DMS53 treated with DMSO at 0.1 percent for 48 hours (cell line): ENCODE measurements around the gene MAP4.

Experiments used
- DNase-seq: peaks from one replicate; lab custom pipeline; 2025; ENCODE audit not compliant: unreplicated experiment; lab: John Stamatoyannopoulos, UW

MAP4 gene

DNA sequence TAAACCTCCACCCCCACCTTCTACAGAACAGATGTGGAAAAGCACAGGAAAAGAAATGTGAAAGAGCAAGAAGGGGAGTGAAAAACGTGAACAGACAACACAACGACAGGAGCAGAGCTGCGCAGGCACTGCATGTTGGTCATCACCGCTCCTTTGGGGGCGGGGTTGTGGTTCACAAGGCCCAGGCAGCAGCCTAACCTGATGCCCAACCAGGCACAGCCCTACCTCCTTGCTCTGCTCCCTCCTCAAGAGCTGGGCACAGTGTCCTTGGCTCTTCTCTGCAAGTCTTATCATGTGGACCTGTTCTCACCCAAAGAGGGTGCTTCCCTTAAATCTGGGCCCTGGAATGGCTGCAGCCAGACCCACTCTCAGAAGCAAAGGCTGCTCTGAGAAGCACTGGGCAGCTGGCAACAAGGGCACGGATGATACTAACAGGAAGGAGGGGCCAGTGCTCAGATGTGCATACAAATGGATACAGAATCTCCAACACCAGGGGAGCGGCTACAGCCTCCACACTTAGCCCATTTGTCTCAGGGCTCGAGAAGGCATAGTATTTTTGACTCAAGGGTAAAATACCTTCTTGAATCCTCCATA is 148.7 kb downstream of the MAP4 start:
- no peak for DNase-seq

DNA sequence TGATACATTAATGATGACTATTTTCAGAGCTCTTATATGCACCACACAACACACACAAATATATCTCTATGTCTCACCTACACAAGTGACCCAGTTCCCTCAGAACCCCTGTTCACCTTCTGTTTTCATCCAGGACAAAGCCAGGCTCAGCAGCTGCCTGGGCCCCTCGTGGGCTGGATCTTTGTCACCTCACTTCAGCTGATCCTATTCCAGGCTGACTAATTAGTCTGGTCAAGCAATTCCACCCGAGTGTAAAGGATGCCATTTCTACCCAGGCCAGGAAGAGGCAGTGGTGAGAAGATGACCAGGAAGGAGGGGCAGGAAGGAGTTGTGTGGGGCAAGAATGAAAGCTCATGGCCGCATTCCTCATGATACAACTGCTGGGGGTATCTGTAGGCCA is 151.0 kb downstream of the MAP4 start:
- no peak for DNase-seq

DNA sequence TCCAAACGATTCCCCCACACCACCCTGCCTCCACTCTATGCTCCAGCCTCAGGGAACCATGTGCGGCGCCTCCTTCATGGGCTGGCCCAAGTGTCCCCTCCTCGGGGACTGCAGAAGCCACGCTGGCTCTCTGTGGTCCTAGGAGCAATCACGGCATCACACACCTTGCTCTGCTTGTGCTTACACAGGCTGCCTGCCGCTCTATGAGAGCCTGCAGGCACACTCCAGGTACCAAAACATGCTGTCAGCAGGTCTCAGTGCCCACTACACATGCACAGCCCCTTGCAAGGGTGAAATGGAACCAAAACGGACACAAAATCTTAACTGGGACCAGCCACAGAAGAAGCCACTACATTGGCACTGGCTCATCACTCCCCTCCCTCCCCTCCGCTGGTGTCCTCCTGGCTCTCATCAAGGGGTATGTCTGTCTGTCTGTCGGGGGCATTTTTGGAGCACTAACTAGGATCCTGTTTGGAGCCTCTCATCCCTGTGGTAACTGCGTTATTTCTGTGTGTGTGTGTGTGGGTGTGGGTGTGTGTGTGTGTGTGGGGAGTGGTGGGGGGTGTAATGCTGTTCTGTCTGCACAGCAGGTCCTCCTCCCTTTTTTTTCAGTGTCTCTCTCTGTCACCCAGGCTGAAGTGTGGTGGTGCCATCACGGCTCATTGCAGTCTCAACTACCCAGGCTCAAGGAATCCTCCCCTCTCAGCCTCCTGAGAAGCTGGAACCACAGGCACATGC is 152.7 kb downstream of the MAP4 start:
- DNase-seq, result no peak

DNA sequence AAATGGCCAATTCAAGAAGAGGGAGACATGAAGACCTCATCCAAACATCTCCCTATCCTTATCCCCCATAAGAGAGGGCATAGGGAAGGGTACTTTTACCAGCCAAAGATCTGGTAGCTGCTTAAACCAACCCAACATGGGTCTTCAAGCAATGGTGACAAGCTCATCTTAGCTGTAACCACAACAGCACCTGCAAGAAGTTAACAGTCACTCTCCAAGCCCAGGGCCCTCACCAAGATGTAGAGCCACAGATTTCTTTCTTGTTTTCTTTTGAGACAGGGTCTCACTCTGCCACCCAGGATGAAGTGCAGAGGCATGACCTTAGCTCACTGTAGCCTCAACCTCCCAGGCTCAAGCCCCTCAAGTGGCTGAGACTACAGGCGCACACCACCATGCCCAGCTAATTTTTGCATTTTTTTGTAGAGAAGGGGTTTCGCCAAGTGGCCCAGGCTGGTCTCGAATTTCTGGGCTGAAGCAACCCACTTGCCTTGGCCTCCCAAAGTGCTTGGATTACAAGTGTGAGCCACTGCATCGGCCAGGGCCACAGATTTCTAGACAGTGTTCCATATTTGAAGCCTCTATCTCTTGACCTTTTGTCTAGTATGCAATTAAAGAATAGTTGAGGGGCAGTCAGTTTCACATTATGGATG is 156.1 kb downstream of the MAP4 start:
- DNase-seq, result no peak

DNA sequence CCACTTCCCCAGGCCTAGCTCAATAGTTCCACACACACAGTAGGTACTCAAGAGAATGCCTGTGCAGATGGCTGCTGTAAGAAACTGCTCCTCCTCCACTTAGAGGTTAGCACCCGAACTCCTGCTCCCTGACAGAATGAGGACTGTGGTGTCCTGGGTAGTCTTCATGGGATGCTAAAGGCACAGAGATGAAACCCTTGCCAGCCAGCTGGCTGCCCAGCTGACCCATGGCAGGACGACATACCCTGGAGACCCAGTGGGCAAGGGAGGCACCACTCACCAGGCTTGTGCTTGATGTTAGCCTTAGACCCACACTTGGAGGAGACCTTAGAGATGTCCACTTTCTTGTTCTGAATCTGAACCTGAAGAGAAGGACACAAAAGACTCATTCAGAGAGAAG is 159.1 kb downstream of the MAP4 start:
- DNase-seq, result no peak

DNA sequence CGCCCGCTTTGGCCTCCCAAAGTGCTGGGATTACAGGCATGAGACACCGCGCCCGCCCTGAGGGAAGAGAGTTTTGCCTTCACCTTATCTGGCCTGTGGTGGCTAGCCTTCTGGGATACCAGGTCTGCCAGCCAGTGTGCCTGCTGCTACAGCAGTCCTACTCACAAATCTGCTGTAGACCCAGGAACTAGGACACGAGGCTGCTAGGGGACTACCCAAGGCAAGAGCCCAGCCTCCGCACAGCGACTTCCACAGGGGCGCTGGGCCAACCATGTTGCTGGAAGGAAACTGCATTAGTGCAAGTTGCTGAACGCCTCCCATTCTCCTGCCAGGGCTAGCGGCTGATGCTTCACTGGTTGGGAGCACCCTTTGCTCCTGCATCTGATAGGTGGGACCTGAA is 159.5 kb downstream of the MAP4 start:
- DNase-seq, result no peak

DNA sequence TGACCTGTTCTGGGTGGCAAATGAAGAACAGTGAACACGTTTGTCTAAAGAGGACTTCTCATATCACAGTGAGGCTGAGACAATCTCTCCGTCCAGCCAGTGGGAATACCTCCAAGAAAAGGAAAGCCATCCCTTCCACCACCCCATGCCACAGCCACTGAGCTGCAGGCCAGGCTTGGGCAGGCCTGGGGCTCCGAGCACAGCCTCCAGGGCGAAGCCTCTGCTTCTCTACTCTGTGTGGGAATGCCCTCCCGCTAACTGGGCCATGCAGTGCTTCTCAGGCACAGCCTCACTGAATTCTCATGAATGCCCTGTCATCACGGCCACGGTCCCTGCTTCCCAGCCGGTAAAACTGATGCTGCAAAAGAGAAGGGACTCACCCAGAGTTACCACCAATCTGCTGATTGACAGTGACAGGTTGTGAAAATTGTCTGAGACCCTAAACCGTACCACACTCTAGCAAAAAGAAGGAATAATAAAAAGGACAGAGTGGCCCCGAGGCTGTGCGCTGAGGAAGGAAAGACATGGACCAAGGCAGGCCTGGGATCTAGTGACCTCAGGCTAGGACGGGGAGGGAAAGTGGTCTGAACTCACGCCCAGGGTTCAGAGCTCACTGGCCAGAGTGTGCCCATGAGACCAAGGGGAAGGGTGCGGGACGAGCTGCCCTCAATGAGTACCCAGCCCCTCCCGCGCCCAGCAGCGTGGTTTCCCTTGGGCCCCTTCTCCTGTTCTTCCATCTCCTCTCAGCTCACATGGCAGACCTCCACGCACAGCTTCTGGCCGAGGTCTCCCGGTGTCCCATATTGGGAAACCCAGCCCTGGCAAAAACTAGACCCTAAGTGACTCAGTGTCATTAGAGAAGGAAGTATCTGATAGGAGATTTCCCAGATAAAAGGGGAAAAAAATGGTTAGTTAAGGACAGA is 160.5 kb downstream of the MAP4 start:
- DNase-seq, result no peak

DNA sequence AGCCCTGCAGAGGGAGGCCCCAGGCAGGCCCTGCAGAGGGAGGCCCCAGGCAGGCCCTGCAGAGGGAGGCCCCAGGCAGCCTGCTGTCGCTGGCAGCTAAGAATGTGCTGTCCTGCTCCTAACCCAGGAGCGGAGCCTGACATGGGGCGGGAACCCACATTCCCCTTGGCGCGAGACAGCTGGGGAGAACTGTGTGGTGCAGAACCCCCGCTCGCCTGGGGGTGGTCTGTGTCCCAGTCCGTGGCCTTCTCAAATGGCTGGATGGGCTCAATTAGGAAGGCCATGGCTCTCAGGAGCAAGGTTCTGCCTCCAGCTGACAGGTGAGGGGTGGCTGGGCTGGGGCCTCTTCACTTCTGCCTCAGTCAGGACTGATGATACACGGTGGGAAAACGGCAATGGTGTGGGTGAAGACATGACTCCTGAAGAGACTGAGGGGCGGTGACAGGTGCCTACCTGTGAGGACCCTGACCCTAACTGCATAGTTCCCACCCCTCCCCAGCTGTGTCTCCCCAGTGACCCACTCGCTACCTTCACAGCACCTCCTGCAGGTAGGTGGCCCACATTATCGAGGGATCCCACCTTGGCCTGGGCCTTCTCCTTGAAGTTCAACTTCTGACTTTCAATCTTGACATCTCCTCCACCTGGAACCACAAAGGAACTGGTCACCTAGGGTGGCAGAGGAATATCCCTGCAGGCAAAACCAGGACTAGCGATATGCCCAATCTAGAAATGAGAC is 161.3 kb downstream of the MAP4 start:
- no peak for DNase-seq

DNA sequence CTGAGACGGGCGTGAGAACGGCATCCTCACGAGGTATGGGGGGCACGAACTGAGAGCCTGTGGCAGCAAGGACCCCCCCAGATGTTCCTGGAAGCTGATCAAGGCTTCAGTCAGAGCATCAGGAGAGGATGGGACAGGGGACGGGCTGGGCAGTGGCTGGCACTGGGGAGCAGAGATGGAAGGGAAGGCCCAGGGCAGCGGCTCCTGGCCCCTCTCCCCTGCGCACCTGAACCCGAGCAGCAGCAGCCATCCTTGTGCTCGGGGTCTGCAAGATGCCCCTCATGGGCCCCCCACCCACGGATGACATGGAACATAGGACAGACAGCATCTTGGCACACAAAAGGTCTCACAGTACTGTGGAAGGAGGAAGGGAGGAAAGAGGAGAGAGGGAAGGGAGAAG is 161.9 kb downstream of the MAP4 start:
- DNase-seq, result no peak

DNA sequence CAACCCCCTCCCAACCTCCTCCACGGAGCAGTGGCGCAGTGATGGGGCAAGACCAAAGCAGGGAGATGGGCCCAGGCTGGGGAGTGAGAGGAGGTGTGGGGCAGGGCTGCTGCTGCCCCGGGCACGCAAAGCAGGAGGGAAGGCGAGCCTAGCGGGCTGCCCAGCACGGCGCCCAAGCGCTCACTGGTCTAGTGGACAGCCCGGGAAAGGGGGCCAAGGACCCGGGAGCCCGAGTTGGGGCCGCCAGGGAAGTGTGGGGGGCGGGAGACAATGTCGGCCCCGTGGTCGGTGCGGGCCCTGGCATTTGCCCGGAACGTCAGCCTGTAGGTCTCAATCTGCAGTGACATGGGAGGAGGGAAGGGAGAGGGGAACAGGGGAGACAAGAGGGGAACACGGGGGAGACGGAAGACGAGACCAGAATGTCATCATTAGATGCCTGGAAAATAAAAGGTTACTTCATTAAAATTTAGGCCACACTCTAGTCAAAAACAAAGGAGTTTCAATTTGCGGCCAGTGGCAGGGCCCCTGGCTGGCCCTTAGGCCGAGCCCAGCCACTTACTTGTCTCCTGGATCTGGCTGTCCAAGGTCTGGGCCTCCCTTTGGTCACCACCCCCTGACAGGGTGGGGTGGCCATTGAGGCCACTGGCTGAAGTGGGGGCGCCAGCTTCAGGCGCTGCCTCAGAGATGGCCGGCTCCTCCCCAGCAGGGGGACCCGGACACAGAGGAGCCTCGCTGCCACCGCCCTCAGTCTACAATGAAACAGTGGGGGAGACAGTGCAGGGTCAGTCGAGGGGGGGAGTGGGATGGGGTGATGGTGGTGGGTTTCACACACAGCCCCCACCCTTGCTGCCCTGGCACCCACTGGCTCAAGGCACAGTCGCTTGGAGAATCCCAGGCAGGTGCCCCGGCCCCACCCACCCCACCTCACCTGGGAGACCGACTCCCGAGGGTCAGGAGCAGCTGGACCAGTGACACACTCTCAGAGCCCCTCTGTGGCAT is 163.3 kb downstream of the MAP4 start:
- no peak for DNase-seq

DNA sequence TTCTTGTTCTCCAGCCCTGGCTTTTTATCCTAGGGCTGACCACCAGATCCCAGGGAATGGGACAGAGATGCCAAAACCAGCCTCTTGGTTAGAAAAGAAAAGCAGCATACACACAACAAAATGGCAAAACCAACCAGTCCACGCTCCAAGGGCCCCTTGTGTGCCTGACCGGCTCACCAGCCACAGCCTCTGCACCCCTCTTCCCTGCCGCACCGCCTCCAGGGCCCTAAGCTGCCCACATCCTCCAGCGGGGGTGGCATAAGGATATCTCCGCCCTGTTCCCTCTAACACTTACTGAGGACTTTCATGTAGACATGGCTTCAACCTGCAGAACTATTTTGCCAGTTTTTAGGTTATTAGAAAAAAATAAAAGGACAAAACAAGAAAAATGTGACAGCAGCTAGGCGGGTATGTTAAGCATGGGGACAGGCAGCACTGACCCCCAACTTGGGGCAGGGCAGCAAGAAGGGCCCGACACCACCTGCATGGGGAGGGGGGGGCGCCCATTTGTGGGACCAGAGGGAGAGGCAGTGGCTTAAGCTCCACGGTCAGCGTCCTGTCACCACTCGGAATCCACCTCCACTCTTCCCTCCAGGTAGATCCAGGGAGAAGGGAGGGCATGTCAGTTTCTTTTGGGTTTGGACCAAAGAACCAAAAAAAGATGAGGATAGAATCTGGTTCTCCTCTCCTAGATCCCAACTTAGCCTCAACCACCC is 164.2 kb downstream of the MAP4 start:
- DNase-seq, result no peak

DNA sequence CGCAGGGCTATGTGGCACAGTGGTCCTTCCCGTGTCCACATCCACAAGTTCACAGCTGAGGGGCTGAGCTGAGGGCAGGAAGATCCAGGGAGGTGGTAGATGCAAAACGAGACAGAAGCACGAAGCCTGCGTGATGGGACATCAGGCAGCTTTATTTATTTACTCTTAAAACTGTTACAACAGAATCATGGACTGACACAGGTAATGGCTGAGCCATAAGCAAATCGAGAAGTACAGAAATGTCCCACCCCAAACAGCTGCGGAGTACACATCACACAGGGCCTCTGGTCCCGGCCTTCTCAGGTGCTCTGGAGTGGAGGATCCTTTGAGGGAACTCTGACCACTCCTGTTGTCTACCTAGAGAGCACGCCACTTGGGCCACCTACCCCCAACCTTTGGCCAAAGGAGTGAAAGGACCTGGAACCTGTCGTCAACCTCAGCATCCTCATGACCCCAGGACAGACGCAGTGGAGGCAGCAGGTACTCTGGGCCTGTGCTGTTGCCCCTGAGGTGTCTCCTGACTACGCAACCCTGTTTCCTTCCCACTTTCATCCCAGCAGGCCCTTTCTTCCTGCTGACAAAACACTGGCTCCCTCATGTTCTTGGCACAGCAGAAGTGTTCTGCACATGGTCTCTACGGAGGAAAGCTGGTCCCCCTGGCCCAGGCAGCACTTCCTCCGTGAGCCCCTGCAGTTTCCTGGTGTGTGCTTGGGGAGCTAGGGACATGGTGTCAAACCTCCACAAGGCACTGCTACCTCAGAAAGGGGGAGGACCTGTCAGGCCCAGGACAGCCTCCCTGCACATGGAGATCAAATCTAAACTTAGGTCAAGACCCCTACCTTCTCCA is 165.4 kb downstream of the MAP4 start:
- DNase-seq, result no peak

DNA sequence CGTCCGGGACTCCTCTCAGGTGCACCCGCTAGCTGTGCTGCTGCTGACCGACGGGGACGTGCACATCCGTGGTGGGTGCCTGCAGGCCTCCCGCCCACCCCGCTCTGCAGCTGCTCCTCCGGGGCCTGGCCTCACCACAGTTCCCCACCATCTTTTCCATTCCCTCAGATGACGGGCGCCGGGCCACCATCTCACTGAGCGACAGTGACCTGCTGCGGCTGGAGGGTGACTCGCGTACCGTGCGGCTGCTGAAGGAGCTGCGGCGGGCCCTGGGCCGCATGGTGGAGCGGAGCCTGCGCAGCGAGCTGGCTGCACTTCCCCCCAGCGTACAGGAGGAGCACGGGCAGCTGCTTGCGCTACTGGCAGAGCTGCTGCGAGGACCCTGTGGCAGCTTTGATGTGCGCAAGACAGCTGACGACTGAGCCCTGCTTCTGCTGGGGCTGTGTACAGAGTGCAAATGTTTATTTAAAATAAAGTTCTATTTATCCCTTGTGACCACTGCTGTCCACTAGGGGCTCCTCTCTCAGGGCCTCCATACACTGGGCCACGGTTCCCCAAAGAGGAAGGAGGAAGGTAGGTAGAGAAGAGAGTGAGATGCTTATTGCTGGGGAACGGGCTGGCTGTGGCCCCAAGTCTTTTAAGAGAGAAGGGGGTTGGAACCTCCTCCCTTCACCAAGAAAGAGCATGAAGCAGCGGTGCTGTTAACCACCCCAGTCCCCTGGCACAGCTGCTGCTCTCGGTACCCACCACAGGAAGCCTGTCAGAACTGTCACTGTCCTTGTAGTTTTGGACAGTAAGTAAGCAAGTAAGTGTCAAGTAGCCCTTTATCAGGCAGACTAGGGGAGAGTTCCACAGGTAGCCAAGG is 166.3 kb downstream of the MAP4 start:
- DNase-seq, result no peak

DNA sequence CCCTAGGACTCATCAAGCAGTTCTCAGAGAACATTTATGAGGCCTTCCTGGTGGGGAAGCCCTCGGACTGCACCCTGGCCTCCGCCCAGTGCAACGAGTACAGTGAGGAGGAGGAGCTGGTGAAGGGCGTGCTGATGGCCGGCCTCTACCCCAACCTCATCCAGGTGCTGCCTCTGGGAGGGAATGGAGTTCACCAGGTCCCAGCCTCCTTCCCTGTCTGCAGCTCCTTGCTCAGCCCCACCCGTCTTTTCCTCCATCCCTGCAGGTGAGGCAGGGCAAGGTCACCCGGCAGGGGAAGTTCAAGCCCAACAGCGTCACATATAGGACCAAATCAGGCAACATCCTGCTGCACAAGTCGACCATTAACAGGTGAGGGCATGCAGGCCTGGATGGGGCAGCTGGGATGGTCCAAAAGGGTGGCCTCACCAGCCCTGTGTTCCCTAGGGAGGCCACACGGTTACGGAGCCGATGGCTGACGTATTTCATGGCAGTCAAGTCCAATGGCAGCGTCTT is 167.0 kb downstream of the MAP4 start:
- DNase-seq, result no peak

DNA sequence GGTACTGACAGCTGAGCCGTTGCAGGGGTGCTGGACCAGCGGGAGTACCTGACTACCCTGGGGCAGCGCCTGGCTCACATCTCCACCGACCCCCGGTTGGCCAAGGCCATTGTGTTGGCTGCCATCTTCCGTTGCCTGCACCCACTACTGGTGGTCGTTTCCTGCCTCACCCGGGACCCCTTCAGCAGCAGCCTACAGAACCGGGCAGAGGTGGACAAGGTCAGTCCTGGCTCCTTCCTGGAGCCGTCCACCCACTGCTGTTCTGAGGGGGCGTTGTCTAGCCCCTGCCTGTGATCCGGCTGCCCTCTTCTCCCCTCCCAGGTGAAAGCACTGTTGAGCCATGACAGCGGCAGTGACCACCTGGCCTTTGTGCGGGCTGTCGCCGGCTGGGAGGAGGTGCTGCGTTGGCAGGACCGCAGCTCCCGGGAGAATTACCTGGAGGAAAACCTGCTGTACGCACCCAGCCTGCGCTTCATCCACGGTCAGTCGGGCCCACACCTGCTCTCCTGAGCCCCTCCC is 167.6 kb downstream of the MAP4 start:
- DNase-seq, result no peak

DNA sequence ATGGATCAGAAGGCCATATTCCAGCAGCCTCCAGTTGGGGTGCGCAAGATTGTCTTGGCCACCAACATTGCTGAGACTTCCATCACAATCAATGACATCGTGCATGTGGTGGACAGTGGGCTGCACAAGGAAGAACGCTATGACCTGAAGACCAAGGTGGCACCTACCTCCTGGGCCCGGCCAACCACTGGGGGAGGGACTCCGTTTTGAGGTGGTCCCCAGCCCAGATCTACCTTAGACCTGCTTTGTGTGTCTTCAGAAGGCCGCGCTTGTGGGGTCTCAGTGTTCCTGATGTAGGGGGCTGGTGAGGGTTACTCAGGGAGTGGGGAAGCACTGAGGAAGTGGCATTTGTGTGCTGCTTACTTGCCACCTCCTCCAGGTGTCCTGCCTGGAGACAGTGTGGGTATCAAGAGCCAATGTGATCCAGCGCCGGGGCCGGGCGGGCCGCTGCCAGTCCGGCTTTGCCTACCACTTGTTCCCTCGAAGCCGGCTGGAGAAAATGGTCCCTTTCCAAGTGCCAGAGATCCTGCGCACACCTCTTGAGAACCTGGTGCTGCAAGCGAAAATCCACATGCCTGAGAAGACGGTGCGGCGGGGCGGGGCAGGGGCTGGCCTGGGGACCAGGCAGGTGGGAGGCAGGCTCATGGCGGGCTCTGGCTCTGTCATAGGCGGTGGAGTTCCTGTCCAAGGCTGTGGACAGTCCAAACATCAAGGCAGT is 168.3 kb downstream of the MAP4 start:
- DNase-seq, result no peak
